Measurements from ENCODE around the gene ZFP62.

ZFP62 gene

GRCh38 chr5:180874804-180875582, 13.9 kb upstream of the ZFP62 start:
- no peaks in the 10 kb centered on the region for H3K4me1 Mint-ChIP-seq (ENCODE audit: low read depth)
- no peaks in the 10 kb centered on the region for H3K27me3 Mint-ChIP-seq
- H3K27ac Mint-ChIP-seq = no peak overlapping the region
- no peaks in the 10 kb centered on the region for H3K9me3 Mint-ChIP-seq (ENCODE audit: low read depth)
- H3K36me3 Mint-ChIP-seq = no peaks in the 10 kb centered on the region
- H3K4me3 Mint-ChIP-seq = no peak overlapping the region

- no peaks in the 10 kb centered on the region for H3K9me3 Mint-ChIP-seq (ENCODE audit: low read depth)
- H3K27me3 Mint-ChIP-seq = no peaks in the 10 kb centered on the region
- H3K27ac Mint-ChIP-seq = peak overlapping the region; percentile 50
- peaks cover 2% of the 10 kb centered on the region for H3K4me1 Mint-ChIP-seq (ENCODE audit: low read depth)
- no peak overlapping the region for H3K4me3 Mint-ChIP-seq
- no peaks in the 10 kb centered on the region for H3K36me3 Mint-ChIP-seq
Observed at GRCh38 chr5:180873615-180874520, 12.8 kb upstream of the ZFP62 start.

- no peaks in the 10 kb centered on the region for H3K36me3 Mint-ChIP-seq
- peaks cover 2% of the 10 kb centered on the region for H3K27me3 Mint-ChIP-seq
- H3K27ac Mint-ChIP-seq = no peak overlapping the region
- H3K9me3 Mint-ChIP-seq (ENCODE audit: low read depth) = no peaks in the 10 kb centered on the region
- H3K4me3 Mint-ChIP-seq = no peak overlapping the region
- H3K4me1 Mint-ChIP-seq (ENCODE audit: low read depth) = peaks cover 3% of the 10 kb centered on the region
Observed at GRCh38 chr5:180872419-180872818, 11.3 kb upstream of the ZFP62 start.

GRCh38 chr5:180870276-180871068, 9.4 kb upstream of the ZFP62 start:
- Mint-ChIP-seq H3K4me3 (no peak overlapping the region), H3K27ac (no peak overlapping the region), H3K4me1 (ENCODE audit: low read depth) (peaks cover 3% of the 10 kb centered on the region), H3K9me3 (ENCODE audit: low read depth) (no peaks in the 10 kb centered on the region), H3K36me3 (no peaks in the 10 kb centered on the region), H3K27me3 (peaks cover 2% of the 10 kb centered on the region)

- H3K27me3 Mint-ChIP-seq = peaks cover 2% of the 10 kb centered on the region
- no peaks in the 10 kb centered on the region for H3K9me3 Mint-ChIP-seq (ENCODE audit: low read depth)
- no peak overlapping the region for H3K4me3 Mint-ChIP-seq
- H3K36me3 Mint-ChIP-seq = no peaks in the 10 kb centered on the region
- no peak overlapping the region for H3K27ac Mint-ChIP-seq
- peaks cover 3% of the 10 kb centered on the region for H3K4me1 Mint-ChIP-seq (ENCODE audit: low read depth)
Observed at GRCh38 chr5:180869587-180869986, 8.5 kb upstream of the ZFP62 start.

- Mint-ChIP-seq H3K27me3 (peaks cover 2% of the 10 kb centered on the region), H3K4me1 (ENCODE audit: low read depth) (peaks cover 3% of the 10 kb centered on the region)
Observed at GRCh38 chr5:180868960-180869359, 7.9 kb upstream of the ZFP62 start.

GRCh38 chr5:180866985-180867384, 5.9 kb upstream of the ZFP62 start:
- Mint-ChIP-seq H3K36me3 (no peaks in the 10 kb centered on the region), H3K4me1 (ENCODE audit: low read depth) (peaks cover 3% of the 10 kb centered on the region), H3K27me3 (peaks cover 2% of the 10 kb centered on the region), H3K9me3 (ENCODE audit: low read depth) (no peaks in the 10 kb centered on the region), H3K27ac (no peak overlapping the region), H3K4me3 (no peak overlapping the region)

More at GRCh38 chr5:180868960-180869359, 7.9 kb upstream of the ZFP62 start:
- H3K9me3 Mint-ChIP-seq (ENCODE audit: low read depth) = no peaks in the 10 kb centered on the region
- no peaks in the 10 kb centered on the region for H3K36me3 Mint-ChIP-seq
- no peak overlapping the region for H3K4me3 Mint-ChIP-seq
- peak overlapping the region; percentile 50 for H3K27ac Mint-ChIP-seq

- H3K9me3 Mint-ChIP-seq (ENCODE audit: low read depth) = no peaks in the 10 kb centered on the region
- H3K4me3 Mint-ChIP-seq = no peak overlapping the region
- H3K4me1 Mint-ChIP-seq (ENCODE audit: low read depth) = peaks cover 3% of the 10 kb centered on the region
- no peaks in the 10 kb centered on the region for H3K36me3 Mint-ChIP-seq
- peaks cover 2% of the 10 kb centered on the region for H3K27me3 Mint-ChIP-seq
- no peak overlapping the region for H3K27ac Mint-ChIP-seq
Observed at GRCh38 chr5:180865981-180866695, 5.1 kb upstream of the ZFP62 start.

- H3K4me3 Mint-ChIP-seq = no peak overlapping the region
- H3K27ac Mint-ChIP-seq = peak overlapping the region; percentile 46
- no peaks in the 10 kb centered on the region for H3K9me3 Mint-ChIP-seq (ENCODE audit: low read depth)
- no peaks in the 10 kb centered on the region for H3K27me3 Mint-ChIP-seq
- no peaks in the 10 kb centered on the region for H3K36me3 Mint-ChIP-seq
- peaks cover 16% of the 10 kb centered on the region for H3K4me1 Mint-ChIP-seq (ENCODE audit: low read depth)
Observed at GRCh38 chr5:180862645-180863044, 1.6 kb upstream of the ZFP62 start.

GRCh38 chr5:180860273-180860886, 696 bp downstream of the ZFP62 start:
- Mint-ChIP-seq H3K27me3 (no peaks in the 10 kb centered on the region), H3K4me1 (ENCODE audit: low read depth) (peaks cover 23% of the 10 kb centered on the region), H3K9me3 (ENCODE audit: low read depth) (no peaks in the 10 kb centered on the region), H3K36me3 (peaks cover 8% of the 10 kb centered on the region), H3K27ac (peak overlapping the region; percentile 92), H3K4me3 (peak overlapping the region; percentile 94)

- Mint-ChIP-seq H3K27ac (peak overlapping the region; percentile 78), H3K4me3 (peak overlapping the region; percentile 20), H3K36me3 (peaks cover 15% of the 10 kb centered on the region), H3K4me1 (ENCODE audit: low read depth) (peaks cover 32% of the 10 kb centered on the region), H3K9me3 (ENCODE audit: low read depth) (no peaks in the 10 kb centered on the region), H3K27me3 (no peaks in the 10 kb centered on the region)
Observed at GRCh38 chr5:180858586-180858985, 2.5 kb downstream of the ZFP62 start.

- Mint-ChIP-seq H3K4me3 (no peak overlapping the region), H3K4me1 (ENCODE audit: low read depth) (peaks cover 29% of the 10 kb centered on the region), H3K27ac (no peak overlapping the region), H3K27me3 (no peaks in the 10 kb centered on the region), H3K9me3 (ENCODE audit: low read depth) (peaks cover 7% of the 10 kb centered on the region), H3K36me3 (peaks cover 50% of the 10 kb centered on the region)
Observed at GRCh38 chr5:180853848-180854176, 7.3 kb downstream of the ZFP62 start.

GRCh38 chr5:180853121-180853847, 7.8 kb downstream of the ZFP62 start:
- Mint-ChIP-seq H3K4me1 (ENCODE audit: low read depth) (peaks cover 27% of the 10 kb centered on the region), H3K27me3 (no peaks in the 10 kb centered on the region), H3K27ac (peak overlapping the region; percentile 28), H3K9me3 (ENCODE audit: low read depth) (peaks cover 7% of the 10 kb centered on the region), H3K4me3 (no peak overlapping the region), H3K36me3 (peaks cover 56% of the 10 kb centered on the region)

Measured in activated naive CD8-positive, alpha-beta T cell (primary cell).